HCT116 (cell line): ENCODE results near the gene LTBP1. TPM values are rescaled to one million over a fixed set of nuclear protein-coding genes. Genes with fewer than 3 reads are reported as not detected.

Experiments used
- ATAC-seq: fragments of 200-7000 bp; cut with Tn5 transposase; 2 replicates; pipeline ENCODE4 v1.9.1; 2020; ENCODE audit warnings: mild to moderate bottlenecking, moderate library complexity
- BruUV-seq: library from RNA; stranded (reverse); fragments of 400-500 nt; replicated peaks from 2 replicates; lab custom pipeline; 2021; lab: Mats Ljungman, UMichigan
- CTCF ChIA-PET: fragments of 300-600 bp; sonication (Branson Sonifier 250); formaldehyde crosslinking; loops from one replicate; lab custom pipeline; 2021; ENCODE audit warnings: antibody characterized with exemption; lab: Charles Lee
- POLR2A ChIA-PET: fragments of 300-600, 350-600 bp; sonication (Branson Sonifier 250); formaldehyde crosslinking; loops from one replicate; lab custom pipeline; 2021; ENCODE audit warnings: antibody characterized with exemption; lab: Charles Lee
- RAD21 ChIA-PET, 2 experiments: fragments of 300-600 bp; sonication (Branson Sonifier 250); formaldehyde crosslinking; loops; one replicate each; lab custom pipeline; 2023; ENCODE audit warnings: low total read pairs in 2 of 2; ENCODE audit not compliant: uncharacterized antibody in 2 of 2, unreplicated experiment in 2 of 2, low non-redundant PET in 1 of 2; lab: Charles Lee
- DNase-seq: peaks from one replicate; pipeline ENCODE4 v3.0.0-alpha.2; 2010; ENCODE audit warnings: low read depth, low spot score
- H2AFZ ChIP-seq: fragments of 200-600 bp; shearing (Covaris generic), sonication (generic); 2 replicates; pipeline ENCODE4 v1.6.1; 2017; ENCODE audit warnings: low read depth, mixed run types, mixed read lengths, antibody characterized with exemption, low read length; ENCODE audit not compliant: poor library complexity, severe bottlenecking
- H3K27ac ChIP-seq: 2 replicates; pipeline ENCODE4 v1.5.1; 2012; ENCODE audit warnings: low read depth, low read length
- H3K27me3 ChIP-seq: fragments of 200-600 bp; sonication (generic); 2 replicates; pipeline ENCODE4 v1.6.1; 2016; ENCODE audit warnings: mixed run types, low read length, mixed read lengths; ENCODE audit not compliant: insufficient read depth
- H3K36me3 ChIP-seq, 2 experiments: fragments of 200-500 bp in 1 of 2; fragments of 200-600 bp in 1 of 2; sonication (Bioruptor generic) in 1 of 2; sonication (generic) in 1 of 2; 2 replicates each; pipeline versions ENCODE4 v1.5.1 to v1.6.1; 2014 to 2016; ENCODE audit warnings: low read length in 2 of 2, inconsistent platforms in 1 of 2, mixed read lengths in 1 of 2, mixed run types in 1 of 2; ENCODE audit not compliant: insufficient read depth in 2 of 2, control insufficient read depth in 1 of 2
- H3K4me1 ChIP-seq, 2 experiments: fragments of 200-600 bp in 1 of 2; sonication (generic) in 1 of 2; 2 replicates each; pipeline versions ENCODE4 v1.5.1 to v1.6.1; 2012 to 2017; ENCODE audit warnings: low read length in 2 of 2, inconsistent platforms in 1 of 2, mild to moderate bottlenecking in 1 of 2, mixed read lengths in 1 of 2, mixed run types in 1 of 2, moderate library complexity in 1 of 2; ENCODE audit not compliant: insufficient read depth in 2 of 2, control insufficient read depth in 1 of 2
- H3K4me2 ChIP-seq: fragments of 200-600 bp; sonication (generic); 2 replicates; pipeline ENCODE4 v1.6.1; 2017; ENCODE audit warnings: mixed run types, low read length, mixed read lengths
- H3K4me3 ChIP-seq, 2 experiments: fragments of 200-600 bp in 1 of 2; sonication (generic) in 1 of 2; replicated peaks in 1 of 2; 2 replicates each; pipeline ENCODE4 v1.5.1; 2011 to 2016; ENCODE audit warnings: low read length in 2 of 2, control low read depth in 1 of 2, low read depth in 1 of 2, mild to moderate bottlenecking in 1 of 2, mixed read lengths in 1 of 2, mixed run types in 1 of 2
- H3K79me2 ChIP-seq: fragments of 200-600 bp; sonication (generic); 2 replicates; pipeline ENCODE4 v1.6.1; 2017; ENCODE audit warnings: mild to moderate bottlenecking, mixed run types, low read length, moderate library complexity, mixed read lengths; ENCODE audit not compliant: insufficient read depth
- H3K9ac ChIP-seq: fragments of 200-600 bp; sonication (generic); 2 replicates; pipeline ENCODE4 v1.6.1; 2016; ENCODE audit warnings: low read length, mixed read lengths
- H3K9me2 ChIP-seq: fragments of 200-600 bp; sonication (generic), shearing (Covaris generic); 2 replicates; pipeline ENCODE4 v1.6.1; 2017; ENCODE audit warnings: mixed run types, mild to moderate bottlenecking, moderate library complexity; ENCODE audit not compliant: insufficient read depth
- H3K9me3 ChIP-seq, 2 experiments: fragments of 200-500 bp in 1 of 2; fragments of 200-600 bp in 1 of 2; sonication (Bioruptor generic) in 1 of 2; sonication (generic) in 1 of 2; 2 replicates each; pipeline ENCODE4 v1.6.1; 2014 to 2017; ENCODE audit warnings: low read length in 2 of 2, mixed read lengths in 2 of 2, inconsistent platforms in 1 of 2, low read depth in 1 of 2, mild to moderate bottlenecking in 1 of 2, mixed run types in 1 of 2, moderate library complexity in 1 of 2; ENCODE audit not compliant: control insufficient read depth in 1 of 2, insufficient read depth in 1 of 2
- H4K20me1 ChIP-seq: fragments of 200-600 bp; sonication (generic), shearing (Covaris generic); 2 replicates; pipeline ENCODE4 v1.6.1; 2017; ENCODE audit warnings: mixed run types, mild to moderate bottlenecking, moderate library complexity; ENCODE audit not compliant: insufficient read depth
- CEBPB ChIP-seq: IDR thresholded peaks from 2 replicates; pipeline ENCODE4 v1.6.1; 2012; ENCODE audit warnings: low read depth
- FOSL1 ChIP-seq: IDR thresholded peaks from 2 replicates; pipeline ENCODE4 v1.6.1; 2012; ENCODE audit warnings: low read depth
- RAD21 ChIP-seq: IDR thresholded peaks from 2 replicates; pipeline ENCODE4 v1.6.1; 2012; ENCODE audit warnings: low read depth, mild to moderate bottlenecking
- SRF ChIP-seq: IDR thresholded peaks from 2 replicates; pipeline ENCODE4 v1.6.1; 2012; ENCODE audit warnings: low read depth
- YY1 ChIP-seq: IDR thresholded peaks from 2 replicates; pipeline ENCODE4 v1.6.1; 2011; ENCODE audit warnings: low read length, low read depth, moderate library complexity, mild to moderate bottlenecking; ENCODE audit not compliant: insufficient replicate concordance; ENCODE audit errors: extremely low read depth
- ZFX ChIP-seq: fragments of 450-650 bp; IDR thresholded peaks from 2 replicates; pipeline ENCODE4 v1.6.1; 2017
- ZNF274 ChIP-seq: fragments of 200-500 bp; sonication (Bioruptor generic); IDR thresholded peaks from 2 replicates; pipeline ENCODE4 v1.6.1; 2014; ENCODE audit warnings: mild to moderate bottlenecking, low read depth, low read length, inconsistent platforms
- intact Hi-C: fragments of 100-400 bp; cut with micrococcal nuclease; formaldehyde crosslinking; loops from 2 replicates; pipeline ENCODE4 v1.10.0; 2022
- total RNA-seq: library from RNA; stranded (reverse); gene quantifications from one replicate; pipeline ENCODE4 v1.2.1, GENCODE V29; 2021; ENCODE audit not compliant: unreplicated experiment
- TF ChIP-seq, protein P1 (sequence below), 3 experiments: fragments of 200-600 bp in 1 of 3; sonication (generic) in 1 of 3; IDR thresholded peaks in 2 of 3; conservative IDR thresholded peaks in 1 of 3; 2 replicates each; pipeline ENCODE4 v1.5.1; 2012 to 2017; ENCODE audit warnings: low read depth in 2 of 3, low read length in 2 of 3, antibody characterized with exemption in 1 of 3, borderline replicate concordance in 1 of 3, control low read depth in 1 of 3, mild to moderate bottlenecking in 1 of 3, mixed read lengths in 1 of 3, mixed run types in 1 of 3, moderate library complexity in 1 of 3; ENCODE audit not compliant: insufficient read depth in 1 of 3
- TF ChIP-seq, protein P2 (sequence below): IDR thresholded peaks from 2 replicates; pipeline ENCODE4 v1.6.1; 2012

Gene LTBP1
- total RNA-seq, 1 experiment from 2014 or later: 5.1 TPM

DNA sequence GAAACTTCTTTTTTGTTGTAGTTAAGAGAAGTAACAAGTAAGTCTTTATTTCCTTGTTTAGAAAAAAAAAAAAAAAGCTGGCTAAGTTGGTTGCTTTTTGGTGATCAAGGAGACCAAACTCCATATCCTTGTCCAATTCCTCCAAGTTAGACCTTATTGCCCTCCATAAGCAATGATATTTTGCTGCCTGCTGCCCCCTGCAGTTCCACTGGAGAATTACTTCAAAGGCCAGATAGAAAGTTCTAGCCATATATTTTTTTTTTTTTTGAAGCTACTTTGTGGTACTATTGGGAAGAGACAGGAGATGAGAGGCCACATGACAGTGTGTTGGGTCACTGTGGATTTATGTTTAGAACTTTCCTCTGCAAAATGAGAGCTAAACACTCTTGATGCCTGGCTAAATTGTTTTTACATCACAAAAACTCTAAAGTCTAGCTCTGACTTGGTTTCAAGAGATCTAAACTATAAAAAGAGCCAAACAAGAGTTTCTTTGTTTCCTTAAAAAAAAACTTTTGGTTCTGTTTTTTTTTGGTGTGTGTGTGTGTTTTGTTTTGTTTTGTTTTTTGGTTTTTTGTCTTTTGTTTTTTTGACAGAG lies 449.0 kb downstream of the LTBP1 start:
- DNase-seq: peak; percentile 28
- H3K27ac ChIP-seq: no peak overlapping the region
- no TSS peak for BruUV-seq
- no peaks in the 10 kb centered on the region for H3K4me1 ChIP-seq
- no peaks in the 10 kb centered on the region for H3K9me3 ChIP-seq
- ChIA-PET RAD21 (interaction anchor here (0.5 to 0.7 kb wide), 3 partner anchors 35 to 815 kb away, joined by 3 to 5 read pairs (median 4); no protein-coding TSS in a partner anchor), CTCF (interaction anchor here (0.5 to 1.5 kb wide), 21 partner anchors 9 to 1888 kb away, joined by 3 to 10 read pairs (median 3); no protein-coding TSS in a partner anchor)
- H3K9ac ChIP-seq: no peak overlapping the region
- TF ChIP-seq RAD21: peak; percentile 62
- TF ChIP-seq ZNF274: no peak
- TF ChIP-seq, protein P1, sequence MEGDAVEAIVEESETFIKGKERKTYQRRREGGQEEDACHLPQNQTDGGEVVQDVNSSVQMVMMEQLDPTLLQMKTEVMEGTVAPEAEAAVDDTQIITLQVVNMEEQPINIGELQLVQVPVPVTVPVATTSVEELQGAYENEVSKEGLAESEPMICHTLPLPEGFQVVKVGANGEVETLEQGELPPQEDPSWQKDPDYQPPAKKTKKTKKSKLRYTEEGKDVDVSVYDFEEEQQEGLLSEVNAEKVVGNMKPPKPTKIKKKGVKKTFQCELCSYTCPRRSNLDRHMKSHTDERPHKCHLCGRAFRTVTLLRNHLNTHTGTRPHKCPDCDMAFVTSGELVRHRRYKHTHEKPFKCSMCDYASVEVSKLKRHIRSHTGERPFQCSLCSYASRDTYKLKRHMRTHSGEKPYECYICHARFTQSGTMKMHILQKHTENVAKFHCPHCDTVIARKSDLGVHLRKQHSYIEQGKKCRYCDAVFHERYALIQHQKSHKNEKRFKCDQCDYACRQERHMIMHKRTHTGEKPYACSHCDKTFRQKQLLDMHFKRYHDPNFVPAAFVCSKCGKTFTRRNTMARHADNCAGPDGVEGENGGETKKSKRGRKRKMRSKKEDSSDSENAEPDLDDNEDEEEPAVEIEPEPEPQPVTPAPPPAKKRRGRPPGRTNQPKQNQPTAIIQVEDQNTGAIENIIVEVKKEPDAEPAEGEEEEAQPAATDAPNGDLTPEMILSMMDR (IDR thresholded peaks at IDR 0.05 in 2 of 3, conservative IDR thresholded peaks at IDR 0.05 in 1 of 3; ENCODE audit: borderline replicate concordance in 1 of 3, insufficient read depth in 1 of 3, low read depth in 2 of 3, low read length in 2 of 3): peak; percentile 29 to 77 (median 70); a peak in 5 of 6 replicates
- TF ChIP-seq, all 23 proteins: peak for 2
- intact Hi-C loops: loop anchor here (5.0 kb wide), 1 partner anchor 623 kb away; no protein-coding TSS in a partner anchor
- H4K20me1 ChIP-seq: no peaks in the 10 kb centered on the region
- no peak overlapping the region for H3K4me2 ChIP-seq
- H3K4me3 ChIP-seq: no peak overlapping the region
- H3K9me2 ChIP-seq: no peaks in the 10 kb centered on the region
- POLR2A ChIA-PET: no interaction called here
- H2AFZ ChIP-seq: no peak overlapping the region
- H3K36me3 ChIP-seq: no peaks in the 10 kb centered on the region
- H3K27me3 ChIP-seq: no peaks in the 10 kb centered on the region
- H3K79me2 ChIP-seq: no peaks in the 10 kb centered on the region
- peak; percentile 75 for ATAC-seq

DNA sequence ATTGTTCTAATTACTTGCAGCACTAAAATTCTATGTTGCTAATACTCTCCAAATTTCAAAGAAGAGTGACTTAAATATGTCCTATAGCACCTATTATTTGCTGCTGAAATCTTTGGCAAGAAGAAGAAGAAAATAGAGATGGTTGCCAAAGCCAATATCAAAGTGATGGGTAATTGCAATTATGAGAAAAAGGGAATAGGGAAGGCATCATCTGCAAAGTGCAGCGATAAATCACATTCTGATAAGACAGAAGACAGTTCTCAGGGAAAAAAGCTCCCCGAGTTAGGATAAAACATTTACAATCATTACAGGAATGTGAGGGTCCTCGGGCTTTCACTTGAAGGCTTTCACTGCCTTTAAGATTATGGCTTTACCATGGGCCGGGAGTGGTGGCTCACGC lies 457.6 kb downstream of the LTBP1 start:
- H3K9me3 ChIP-seq: peaks cover 3 to 4% of the 10 kb centered on the region in 2 experiments; a peak in 1 of 4 replicates
- TF ChIP-seq SRF: no peak
- TF ChIP-seq FOSL1: no peak
- no peak for TF ChIP-seq YY1
- TF ChIP-seq ZFX: no peak
- TF ChIP-seq, protein P2, sequence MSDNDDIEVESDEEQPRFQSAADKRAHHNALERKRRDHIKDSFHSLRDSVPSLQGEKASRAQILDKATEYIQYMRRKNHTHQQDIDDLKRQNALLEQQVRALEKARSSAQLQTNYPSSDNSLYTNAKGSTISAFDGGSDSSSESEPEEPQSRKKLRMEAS: no peak
- TF ChIP-seq ZNF274: no peak
- TF ChIP-seq, protein P1 (IDR thresholded peaks at IDR 0.05 in 2 of 3, conservative IDR thresholded peaks at IDR 0.05 in 1 of 3; ENCODE audit: borderline replicate concordance in 1 of 3, insufficient read depth in 1 of 3, low read depth in 2 of 3, low read length in 2 of 3): no peak
- TF ChIP-seq CEBPB: no peak

More for the DNA sequence above, 457.6 kb downstream of the LTBP1 start:
- no peak overlapping the region for H3K9ac ChIP-seq
- ChIA-PET RAD21 (no interaction called here), CTCF (interaction anchor here (1.0 kb wide), 1 partner anchor 8 kb away, joined by 3 read pairs; no protein-coding TSS in a partner anchor), POLR2A (no interaction called here)
- BruUV-seq: no TSS peak
- no peak overlapping the region for H3K4me2 ChIP-seq
- DNase-seq (no peak), ATAC-seq (no peak)
- no peaks in the 10 kb centered on the region for H4K20me1 ChIP-seq
- no peaks in the 10 kb centered on the region for H3K36me3 ChIP-seq
- H3K27me3 ChIP-seq: no peaks in the 10 kb centered on the region
- no peaks in the 10 kb centered on the region for H3K4me1 ChIP-seq
- no peak overlapping the region for H3K27ac ChIP-seq
- H3K9me2 ChIP-seq: no peaks in the 10 kb centered on the region
- no peaks in the 10 kb centered on the region for H3K79me2 ChIP-seq
- no peak overlapping the region for H3K4me3 ChIP-seq
- no peak overlapping the region for H2AFZ ChIP-seq
- intact Hi-C loops: no loop called here
